K562 (cell line): ENCODE measurements around the gene REEP3.

Experiments used
- EP300 ChIP-seq: IDR thresholded peaks from 2 replicates; pipeline ENCODE4 v1.6.1; 2012; ENCODE audit warnings: low read length, improper control_type of control experiment
- POLR2AphosphoS5 ChIP-seq: IDR thresholded peaks from 2 replicates; pipeline ENCODE4 v1.6.1; 2011; ENCODE audit warnings: mild to moderate bottlenecking, low read depth, low read length, moderate library complexity; ENCODE audit not compliant: control insufficient read depth, insufficient read depth
- RAD21 ChIP-seq, 2 experiments: fragments of 250-450 bp in 1 of 2; fragments of 450-650 bp in 1 of 2; sonication (Bioruptor Pico) in 1 of 2; formaldehyde crosslinking in 1 of 2; IDR thresholded peaks in 1 of 2; conservative IDR thresholded peaks in 1 of 2; 2 replicates each; pipeline versions ENCODE4 v1.4.0 to v1.8.0; 2020 to 2022; ENCODE audit warnings: mild to moderate bottlenecking in 2 of 2, moderate library complexity in 1 of 2
- ZNF766 ChIP-seq: fragments of 200-800 bp; sonication (Bioruptor generic); conservative IDR thresholded peaks from 2 replicates; pipeline ENCODE4 v1.6.1; 2016; ENCODE audit warnings: missing genetic modification characterization, missing compliant biosample characterization
- TF ChIP-seq, protein P1 (sequence below), 3 experiments: IDR thresholded peaks in 2 of 3; conservative IDR thresholded peaks in 1 of 3; 2 replicates each; pipeline ENCODE4 v1.5.1; 2011 to 2012; ENCODE audit warnings: low read length in 3 of 3, mild to moderate bottlenecking in 3 of 3, control low read depth in 2 of 3, improper control_type of control experiment in 1 of 3, inconsistent platforms in 1 of 3, low read depth in 1 of 3, mixed read lengths in 1 of 3, moderate library complexity in 1 of 3; ENCODE audit not compliant: insufficient read depth in 2 of 3
- TF ChIP-seq, protein P2 (sequence below), 2 experiments: fragments of 450-650 bp in 1 of 2; sonication (generic) in 1 of 2; formaldehyde crosslinking in 1 of 2; IDR thresholded peaks; 2 replicates each; pipeline versions ENCODE4 v1.7.1 to v1.9.0; 2016 to 2022; ENCODE audit warnings: inconsistent platforms in 1 of 2, mild to moderate bottlenecking in 1 of 2, missing genetic modification reagents in 1 of 2

DNA sequence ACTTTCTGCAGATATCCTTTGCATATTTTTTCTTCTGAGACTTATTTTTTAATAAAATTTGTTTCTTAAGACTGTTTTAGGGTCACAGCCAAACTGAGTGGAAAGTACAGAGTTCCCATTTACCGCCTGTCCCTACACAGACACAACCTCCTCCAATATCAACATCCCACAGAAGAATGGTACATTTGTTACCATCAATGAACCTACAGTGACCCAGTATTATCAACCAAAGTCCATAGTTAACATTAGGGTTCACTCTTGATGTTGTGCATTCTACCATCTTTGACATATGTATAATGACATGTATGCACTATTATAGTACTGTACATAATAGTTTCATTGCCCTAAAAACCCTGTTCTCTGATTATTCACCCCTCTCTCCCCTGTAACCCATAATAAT, 14.6 kb upstream of the REEP3 start:
- no peak for TF ChIP-seq RAD21 (CRISPR knock-in tag; conservative IDR thresholded peaks at IDR 0.05 in 1 of 2, IDR thresholded peaks at IDR 0.05 in 1 of 2)
- no peak for TF ChIP-seq POLR2AphosphoS5
- TF ChIP-seq, protein P1, sequence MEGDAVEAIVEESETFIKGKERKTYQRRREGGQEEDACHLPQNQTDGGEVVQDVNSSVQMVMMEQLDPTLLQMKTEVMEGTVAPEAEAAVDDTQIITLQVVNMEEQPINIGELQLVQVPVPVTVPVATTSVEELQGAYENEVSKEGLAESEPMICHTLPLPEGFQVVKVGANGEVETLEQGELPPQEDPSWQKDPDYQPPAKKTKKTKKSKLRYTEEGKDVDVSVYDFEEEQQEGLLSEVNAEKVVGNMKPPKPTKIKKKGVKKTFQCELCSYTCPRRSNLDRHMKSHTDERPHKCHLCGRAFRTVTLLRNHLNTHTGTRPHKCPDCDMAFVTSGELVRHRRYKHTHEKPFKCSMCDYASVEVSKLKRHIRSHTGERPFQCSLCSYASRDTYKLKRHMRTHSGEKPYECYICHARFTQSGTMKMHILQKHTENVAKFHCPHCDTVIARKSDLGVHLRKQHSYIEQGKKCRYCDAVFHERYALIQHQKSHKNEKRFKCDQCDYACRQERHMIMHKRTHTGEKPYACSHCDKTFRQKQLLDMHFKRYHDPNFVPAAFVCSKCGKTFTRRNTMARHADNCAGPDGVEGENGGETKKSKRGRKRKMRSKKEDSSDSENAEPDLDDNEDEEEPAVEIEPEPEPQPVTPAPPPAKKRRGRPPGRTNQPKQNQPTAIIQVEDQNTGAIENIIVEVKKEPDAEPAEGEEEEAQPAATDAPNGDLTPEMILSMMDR (IDR thresholded peaks at IDR 0.05 in 2 of 3, conservative IDR thresholded peaks at IDR 0.05 in 1 of 3; ENCODE audit: insufficient read depth in 2 of 3, low read depth in 1 of 3, low read length in 3 of 3), result no peak
- TF ChIP-seq ZNF766, result no peak
- no peak for TF ChIP-seq EP300
- TF ChIP-seq, protein P2, sequence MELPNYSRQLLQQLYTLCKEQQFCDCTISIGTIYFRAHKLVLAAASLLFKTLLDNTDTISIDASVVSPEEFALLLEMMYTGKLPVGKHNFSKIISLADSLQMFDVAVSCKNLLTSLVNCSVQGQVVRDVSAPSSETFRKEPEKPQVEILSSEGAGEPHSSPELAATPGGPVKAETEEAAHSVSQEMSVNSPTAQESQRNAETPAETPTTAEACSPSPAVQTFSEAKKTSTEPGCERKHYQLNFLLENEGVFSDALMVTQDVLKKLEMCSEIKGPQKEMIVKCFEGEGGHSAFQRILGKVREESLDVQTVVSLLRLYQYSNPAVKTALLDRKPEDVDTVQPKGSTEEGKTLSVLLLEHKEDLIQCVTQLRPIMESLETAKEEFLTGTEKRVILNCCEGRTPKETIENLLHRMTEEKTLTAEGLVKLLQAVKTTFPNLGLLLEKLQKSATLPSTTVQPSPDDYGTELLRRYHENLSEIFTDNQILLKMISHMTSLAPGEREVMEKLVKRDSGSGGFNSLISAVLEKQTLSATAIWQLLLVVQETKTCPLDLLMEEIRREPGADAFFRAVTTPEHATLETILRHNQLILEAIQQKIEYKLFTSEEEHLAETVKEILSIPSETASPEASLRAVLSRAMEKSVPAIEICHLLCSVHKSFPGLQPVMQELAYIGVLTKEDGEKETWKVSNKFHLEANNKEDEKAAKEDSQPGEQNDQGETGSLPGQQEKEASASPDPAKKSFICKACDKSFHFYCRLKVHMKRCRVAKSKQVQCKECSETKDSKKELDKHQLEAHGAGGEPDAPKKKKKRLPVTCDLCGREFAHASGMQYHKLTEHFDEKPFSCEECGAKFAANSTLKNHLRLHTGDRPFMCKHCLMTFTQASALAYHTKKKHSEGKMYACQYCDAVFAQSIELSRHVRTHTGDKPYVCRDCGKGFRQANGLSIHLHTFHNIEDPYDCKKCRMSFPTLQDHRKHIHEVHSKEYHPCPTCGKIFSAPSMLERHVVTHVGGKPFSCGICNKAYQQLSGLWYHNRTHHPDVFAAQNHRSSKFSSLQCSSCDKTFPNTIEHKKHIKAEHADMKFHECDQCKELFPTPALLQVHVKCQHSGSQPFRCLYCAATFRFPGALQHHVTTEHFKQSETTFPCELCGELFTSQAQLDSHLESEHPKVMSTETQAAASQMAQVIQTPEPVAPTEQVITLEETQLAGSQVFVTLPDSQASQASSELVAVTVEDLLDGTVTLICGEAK (IDR thresholded peaks at IDR 0.05), result no peak
- TF ChIP-seq, protein P2 (CRISPR knock-in tag; IDR thresholded peaks at IDR 0.05), result no peak
